Loucy (cell line): ENCODE measurements around the gene OXCT2.

Experiments
- H2AFZ ChIP-seq: fragments of 200-600 bp; sonication (generic); 2 replicates; pipeline ENCODE4 v1.6.0; 2016; ENCODE audit warnings: antibody characterized with exemption, mild to moderate bottlenecking, low read length, moderate library complexity
- H3F3A ChIP-seq: fragments of 200-600 bp; 2 replicates; pipeline ENCODE4 v1.6.0; 2016; ENCODE audit warnings: antibody characterized with exemption, low read depth, mild to moderate bottlenecking
- H3K27me3 ChIP-seq: fragments of 200-600 bp; sonication (generic); 2 replicates; pipeline ENCODE4 v1.6.1; 2014; ENCODE audit warnings: low read length, mild to moderate bottlenecking; ENCODE audit not compliant: insufficient read depth, poor library complexity, severe bottlenecking
- H3K36me3 ChIP-seq: fragments of 200-600 bp; sonication (generic); 2 replicates; pipeline ENCODE4 v1.6.1; 2016; ENCODE audit warnings: low read length; ENCODE audit not compliant: insufficient read depth
- H3K4me1 ChIP-seq: fragments of 200-600 bp; sonication (generic); 2 replicates; pipeline ENCODE4 v1.5.1; 2014; ENCODE audit warnings: low read length, mild to moderate bottlenecking; ENCODE audit not compliant: insufficient read depth, poor library complexity, severe bottlenecking
- H3K4me2 ChIP-seq: fragments of 200-600 bp; sonication (generic); 2 replicates; pipeline ENCODE4 v1.6.0; 2014; ENCODE audit warnings: antibody characterized with exemption, low read length, low read depth, mild to moderate bottlenecking; ENCODE audit not compliant: poor library complexity, severe bottlenecking
- H3K4me3 ChIP-seq: fragments of 200-600 bp; sonication (generic); 2 replicates; pipeline ENCODE4 v1.5.1; 2014; ENCODE audit warnings: low read length, mild to moderate bottlenecking, mixed read lengths; ENCODE audit not compliant: poor library complexity, severe bottlenecking
- H3K79me2 ChIP-seq: fragments of 200-600 bp; sonication (generic); 2 replicates; pipeline ENCODE4 v1.6.1; 2014; ENCODE audit warnings: low read length; ENCODE audit not compliant: insufficient read depth
- H3K9ac ChIP-seq: fragments of 200-600 bp; sonication (generic); 2 replicates; pipeline ENCODE4 v1.6.0; 2014; ENCODE audit warnings: mild to moderate bottlenecking, low read depth, low read length, moderate library complexity; ENCODE audit not compliant: poor library complexity, severe bottlenecking
- H3K9me2 ChIP-seq: fragments of 200-600 bp; sonication (generic); replicated peaks from 2 replicates; pipeline ENCODE4 v1.6.1; 2016; ENCODE audit warnings: low read depth, low read length, mixed read lengths
- H3K9me3 ChIP-seq: fragments of 200-600 bp; sonication (generic); 2 replicates; pipeline ENCODE4 v1.6.1; 2014; ENCODE audit warnings: mild to moderate bottlenecking, antibody characterized with exemption, low read length, low read depth; ENCODE audit not compliant: insufficient read depth
- H4K20me1 ChIP-seq: fragments of 200-600 bp; sonication (generic); 2 replicates; pipeline ENCODE4 v1.6.0; 2014; ENCODE audit warnings: antibody characterized with exemption, low read length, mild to moderate bottlenecking; ENCODE audit not compliant: insufficient read depth, poor library complexity, severe bottlenecking
- EZH2phosphoT487 ChIP-seq: fragments of 200-600 bp; IDR thresholded peaks from 2 replicates; pipeline ENCODE4 v1.6.1; 2018; ENCODE audit warnings: antibody characterized with exemption, mild to moderate bottlenecking, moderate library complexity, borderline replicate concordance
- TF ChIP-seq, protein P1 (sequence below): fragments of 200-600 bp; sonication (generic); conservative IDR thresholded peaks from 2 replicates; pipeline ENCODE4 v1.5.1; 2014; ENCODE audit warnings: mild to moderate bottlenecking, antibody characterized with exemption, low read length

The OXCT2 gene

DNA sequence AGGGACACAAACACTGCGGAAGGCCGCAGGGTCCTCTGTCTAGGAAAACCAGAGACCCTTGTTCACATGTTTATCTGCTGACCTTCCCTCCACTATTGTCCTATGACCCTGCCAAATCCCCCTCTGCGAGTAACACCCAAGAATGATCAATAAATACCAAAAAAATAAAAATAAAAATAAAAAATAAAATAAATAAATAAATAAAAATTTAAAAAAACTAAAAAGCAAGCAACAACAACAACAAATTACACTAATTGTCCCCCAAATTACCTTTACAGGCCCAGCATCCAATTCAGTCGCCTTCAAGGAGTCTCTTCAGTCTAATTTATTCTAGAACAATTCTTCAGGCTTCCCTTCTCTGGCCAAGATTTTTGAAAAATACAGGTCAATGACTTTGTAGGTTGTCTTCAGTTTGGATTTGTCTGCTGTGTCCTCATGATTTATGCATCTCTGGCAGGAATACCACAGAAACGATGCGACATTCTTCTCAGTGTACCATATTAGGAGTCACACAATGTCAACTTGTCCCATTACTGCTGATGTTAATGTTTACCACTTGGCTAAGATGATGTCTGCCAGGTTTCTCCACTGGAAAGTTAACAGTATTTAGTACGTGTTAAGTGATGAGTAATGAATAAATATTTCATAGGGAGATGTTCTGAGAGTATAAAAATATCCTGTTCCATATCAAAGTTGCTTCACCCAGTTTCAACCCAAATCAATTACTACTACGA lies 37.8 kb upstream of the OXCT2 start:
- no peak overlapping the region for H3K4me2 ChIP-seq
- H2AFZ ChIP-seq = no peak overlapping the region
- H3K4me3 ChIP-seq = no peak overlapping the region
- H3K9me2 ChIP-seq = no peaks in the 10 kb centered on the region
- no peaks in the 10 kb centered on the region for H3K27me3 ChIP-seq
- no peaks in the 10 kb centered on the region for H3K36me3 ChIP-seq
- H3K9me3 ChIP-seq = no peaks in the 10 kb centered on the region
- H3K79me2 ChIP-seq = no peaks in the 10 kb centered on the region
- H3K9ac ChIP-seq = no peak overlapping the region
- TF ChIP-seq, protein P1, sequence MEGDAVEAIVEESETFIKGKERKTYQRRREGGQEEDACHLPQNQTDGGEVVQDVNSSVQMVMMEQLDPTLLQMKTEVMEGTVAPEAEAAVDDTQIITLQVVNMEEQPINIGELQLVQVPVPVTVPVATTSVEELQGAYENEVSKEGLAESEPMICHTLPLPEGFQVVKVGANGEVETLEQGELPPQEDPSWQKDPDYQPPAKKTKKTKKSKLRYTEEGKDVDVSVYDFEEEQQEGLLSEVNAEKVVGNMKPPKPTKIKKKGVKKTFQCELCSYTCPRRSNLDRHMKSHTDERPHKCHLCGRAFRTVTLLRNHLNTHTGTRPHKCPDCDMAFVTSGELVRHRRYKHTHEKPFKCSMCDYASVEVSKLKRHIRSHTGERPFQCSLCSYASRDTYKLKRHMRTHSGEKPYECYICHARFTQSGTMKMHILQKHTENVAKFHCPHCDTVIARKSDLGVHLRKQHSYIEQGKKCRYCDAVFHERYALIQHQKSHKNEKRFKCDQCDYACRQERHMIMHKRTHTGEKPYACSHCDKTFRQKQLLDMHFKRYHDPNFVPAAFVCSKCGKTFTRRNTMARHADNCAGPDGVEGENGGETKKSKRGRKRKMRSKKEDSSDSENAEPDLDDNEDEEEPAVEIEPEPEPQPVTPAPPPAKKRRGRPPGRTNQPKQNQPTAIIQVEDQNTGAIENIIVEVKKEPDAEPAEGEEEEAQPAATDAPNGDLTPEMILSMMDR = no peak
- no peak for TF ChIP-seq EZH2phosphoT487
- no peaks in the 10 kb centered on the region for H4K20me1 ChIP-seq
- no peaks in the 10 kb centered on the region for H3K4me1 ChIP-seq
- no peaks in the 10 kb centered on the region for H3F3A ChIP-seq

- Histone ChIP-seq H3K9me3 (no peaks in the 10 kb centered on the region), H3F3A (no peaks in the 10 kb centered on the region), H3K4me3 (no peak overlapping the region), H3K9me2 (no peaks in the 10 kb centered on the region), H3K4me2 (no peak overlapping the region), H3K4me1 (no peaks in the 10 kb centered on the region), H4K20me1 (no peaks in the 10 kb centered on the region), H3K36me3 (no peaks in the 10 kb centered on the region), H3K79me2 (no peaks in the 10 kb centered on the region), H3K27me3 (no peaks in the 10 kb centered on the region), H3K9ac (no peak overlapping the region), H2AFZ (no peak overlapping the region)
- TF ChIP-seq EZH2phosphoT487 = no peak
- TF ChIP-seq, protein P1 = no peak
Observed at GRCh38 chr1:39805385-39805784, 34.2 kb upstream of the OXCT2 start.

- Histone ChIP-seq H3K9ac (no peak overlapping the region), H3K27me3 (no peaks in the 10 kb centered on the region)
- TF ChIP-seq EZH2phosphoT487 = no peak
- TF ChIP-seq, protein P1 = no peak
Observed at GRCh38 chr1:39802496-39803260, 31.5 kb upstream of the OXCT2 start.

More at GRCh38 chr1:39802496-39803260, 31.5 kb upstream of the OXCT2 start:
- no peak overlapping the region for H3K4me2 ChIP-seq
- H3K4me1 ChIP-seq = no peaks in the 10 kb centered on the region
- H3K79me2 ChIP-seq = no peaks in the 10 kb centered on the region
- no peaks in the 10 kb centered on the region for H3K9me3 ChIP-seq
- no peak overlapping the region for H2AFZ ChIP-seq
- H3F3A ChIP-seq = no peaks in the 10 kb centered on the region
- H3K9me2 ChIP-seq = no peaks in the 10 kb centered on the region
- no peaks in the 10 kb centered on the region for H4K20me1 ChIP-seq
- no peak overlapping the region for H3K4me3 ChIP-seq
- no peaks in the 10 kb centered on the region for H3K36me3 ChIP-seq
